ENCODE measurements around the gene NHS. TPM values are rescaled to one million over a fixed set of nuclear protein-coding genes. Genes with fewer than 3 reads are reported as not detected.

NHS gene
- total and polyA plus RNA-seq, 2 of the 13 experiments (the other 11 are each of a cell fraction or from before 2014, with no cell fraction given) = 0.02 TPM; not detected in 1

GRCh38 chrX:17602245-17602644, 227.2 kb downstream of the NHS start:
- TF ChIP-seq TCF7L2 (IDR thresholded peaks at IDR 0.05; ENCODE audit: low read depth, low read length) (no peak), FUBP1 (CRISPR knock-in tag; IDR thresholded peaks at IDR 0.05; ENCODE audit: borderline replicate concordance) (no peak), CBX5 (CRISPR knock-in tag; IDR thresholded peaks at IDR 0.05; ENCODE audit: borderline replicate concordance) (no peak), SRY (CRISPR knock-in tag; IDR thresholded peaks at IDR 0.05) (no peak), ARID3A (IDR thresholded peaks at IDR 0.05; ENCODE audit: low read depth, low read length) (no peak), ZNF251 (CRISPR knock-in tag; IDR thresholded peaks at IDR 0.05) (no peak), MAF1 (CRISPR knock-in tag; IDR thresholded peaks at IDR 0.05; ENCODE audit: borderline replicate concordance) (no peak), HOXA9 (CRISPR knock-in tag; IDR thresholded peaks at IDR 0.05; ENCODE audit: borderline replicate concordance) (no peak), ZBTB34 (CRISPR knock-in tag; IDR thresholded peaks at IDR 0.05) (no peak), ETV5 (CRISPR knock-in tag; IDR thresholded peaks at IDR 0.05; ENCODE audit: borderline replicate concordance) (no peak)
- TF ChIP-seq, protein P1, sequence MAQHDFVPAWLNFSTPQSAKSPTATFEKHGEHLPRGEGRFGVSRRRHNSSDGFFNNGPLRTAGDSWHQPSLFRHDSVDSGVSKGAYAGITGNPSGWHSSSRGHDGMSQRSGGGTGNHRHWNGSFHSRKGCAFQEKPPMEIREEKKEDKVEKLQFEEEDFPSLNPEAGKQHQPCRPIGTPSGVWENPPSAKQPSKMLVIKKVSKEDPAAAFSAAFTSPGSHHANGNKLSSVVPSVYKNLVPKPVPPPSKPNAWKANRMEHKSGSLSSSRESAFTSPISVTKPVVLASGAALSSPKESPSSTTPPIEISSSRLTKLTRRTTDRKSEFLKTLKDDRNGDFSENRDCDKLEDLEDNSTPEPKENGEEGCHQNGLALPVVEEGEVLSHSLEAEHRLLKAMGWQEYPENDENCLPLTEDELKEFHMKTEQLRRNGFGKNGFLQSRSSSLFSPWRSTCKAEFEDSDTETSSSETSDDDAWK (CRISPR knock-in tag; IDR thresholded peaks at IDR 0.05) = no peak
- TF ChIP-seq, protein P2, sequence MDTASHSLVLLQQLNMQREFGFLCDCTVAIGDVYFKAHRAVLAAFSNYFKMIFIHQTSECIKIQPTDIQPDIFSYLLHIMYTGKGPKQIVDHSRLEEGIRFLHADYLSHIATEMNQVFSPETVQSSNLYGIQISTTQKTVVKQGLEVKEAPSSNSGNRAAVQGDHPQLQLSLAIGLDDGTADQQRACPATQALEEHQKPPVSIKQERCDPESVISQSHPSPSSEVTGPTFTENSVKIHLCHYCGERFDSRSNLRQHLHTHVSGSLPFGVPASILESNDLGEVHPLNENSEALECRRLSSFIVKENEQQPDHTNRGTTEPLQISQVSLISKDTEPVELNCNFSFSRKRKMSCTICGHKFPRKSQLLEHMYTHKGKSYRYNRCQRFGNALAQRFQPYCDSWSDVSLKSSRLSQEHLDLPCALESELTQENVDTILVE (CRISPR knock-in tag; IDR thresholded peaks at IDR 0.05) = no peak
- TF ChIP-seq, protein P3, sequence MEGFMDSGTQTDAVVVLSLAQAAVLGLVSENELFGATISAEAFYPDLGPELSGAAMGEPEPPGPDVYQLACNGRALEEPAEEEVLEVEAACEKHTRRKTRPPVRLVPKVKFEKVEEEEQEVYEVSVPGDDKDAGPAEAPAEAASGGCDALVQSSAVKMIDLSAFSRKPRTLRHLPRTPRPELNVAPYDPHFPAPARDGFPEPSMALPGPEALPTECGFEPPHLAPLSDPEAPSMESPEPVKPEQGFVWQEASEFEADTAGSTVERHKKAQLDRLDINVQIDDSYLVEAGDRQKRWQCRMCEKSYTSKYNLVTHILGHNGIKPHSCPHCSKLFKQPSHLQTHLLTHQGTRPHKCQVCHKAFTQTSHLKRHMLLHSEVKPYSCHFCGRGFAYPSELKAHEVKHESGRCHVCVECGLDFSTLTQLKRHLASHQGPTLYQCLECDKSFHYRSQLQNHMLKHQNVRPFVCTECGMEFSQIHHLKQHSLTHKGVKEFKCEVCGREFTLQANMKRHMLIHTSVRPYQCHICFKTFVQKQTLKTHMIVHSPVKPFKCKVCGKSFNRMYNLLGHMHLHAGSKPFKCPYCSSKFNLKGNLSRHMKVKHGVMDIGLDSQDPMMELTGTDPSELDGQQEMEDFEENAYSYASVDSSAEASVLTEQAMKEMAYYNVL (CRISPR knock-in tag; IDR thresholded peaks at IDR 0.05; ENCODE audit: borderline replicate concordance) = no peak
- in situ Hi-C loops (cut with HindIII; ENCODE audit: extremely low pct_ligation_motif_present, low pct_unique_long_range_greater_than_20kb) (no loop called here), intact Hi-C loops (cut with micrococcal nuclease; ENCODE audit: unreplicated experiment) (no loop called here)
- Histone ChIP-seq H3K4me3 (replicated peaks in 1 of 3; ENCODE audit: insufficient read depth in 1 of 3, low read depth in 2 of 3, low read length in 3 of 3) (no peak overlapping the region), H3K4me1 (ENCODE audit: insufficient read depth, low read length) (no peaks in the 10 kb centered on the region), H3K4me2 (ENCODE audit: low read depth, low read length) (no peak overlapping the region), H3K27me3 (ENCODE audit: control insufficient read depth in 1 of 2, insufficient read depth in 2 of 2, low read length in 2 of 2) (no peaks in the 10 kb centered on the region), H3K79me2 (ENCODE audit: insufficient read depth, low read length) (no peaks in the 10 kb centered on the region), H4K20me1 (ENCODE audit: insufficient read depth, low read length) (no peaks in the 10 kb centered on the region), H3K9me3 (ENCODE audit: low read length) (no peaks in the 10 kb centered on the region), H2AFZ (ENCODE audit: low read length) (no peak overlapping the region), H3K27ac (ENCODE audit: extremely low read length, insufficient read depth, low read length) (no peak overlapping the region), H3K36me3 (replicated peaks in 1 of 2; ENCODE audit: control insufficient read depth in 1 of 2, insufficient read depth in 2 of 2, low read length in 2 of 2) (no peaks in the 10 kb centered on the region), H3K9ac (ENCODE audit: insufficient read depth, low read depth, low read length) (no peak overlapping the region)
- DNase-seq (ENCODE audit: low spot score) (no peak), FAIRE-seq (no peak), ATAC-seq (no peak)
- no TSS peak for BruUV-seq (replicated peaks)
- POLR2A ChIA-PET = no interaction called here
- CTCF ChIA-PET (ENCODE audit: low intra/inter-chr PET ratio, low total read pairs) = no interaction called here
